ENCODE measurements around the gene EPS15. TPM values are rescaled to one million over a fixed set of nuclear protein-coding genes. Genes with fewer than 3 reads are reported as not detected.
"Not testable (repeated sequence)": the region's sequence is repeated elsewhere in the genome, so short reads cannot be mapped to it uniquely, and the experiment has no call there.

Gene EPS15
- total RNA-seq, 1 donor from 2014 or later, result 44.6 TPM

- TF ChIP-seq, protein P1, sequence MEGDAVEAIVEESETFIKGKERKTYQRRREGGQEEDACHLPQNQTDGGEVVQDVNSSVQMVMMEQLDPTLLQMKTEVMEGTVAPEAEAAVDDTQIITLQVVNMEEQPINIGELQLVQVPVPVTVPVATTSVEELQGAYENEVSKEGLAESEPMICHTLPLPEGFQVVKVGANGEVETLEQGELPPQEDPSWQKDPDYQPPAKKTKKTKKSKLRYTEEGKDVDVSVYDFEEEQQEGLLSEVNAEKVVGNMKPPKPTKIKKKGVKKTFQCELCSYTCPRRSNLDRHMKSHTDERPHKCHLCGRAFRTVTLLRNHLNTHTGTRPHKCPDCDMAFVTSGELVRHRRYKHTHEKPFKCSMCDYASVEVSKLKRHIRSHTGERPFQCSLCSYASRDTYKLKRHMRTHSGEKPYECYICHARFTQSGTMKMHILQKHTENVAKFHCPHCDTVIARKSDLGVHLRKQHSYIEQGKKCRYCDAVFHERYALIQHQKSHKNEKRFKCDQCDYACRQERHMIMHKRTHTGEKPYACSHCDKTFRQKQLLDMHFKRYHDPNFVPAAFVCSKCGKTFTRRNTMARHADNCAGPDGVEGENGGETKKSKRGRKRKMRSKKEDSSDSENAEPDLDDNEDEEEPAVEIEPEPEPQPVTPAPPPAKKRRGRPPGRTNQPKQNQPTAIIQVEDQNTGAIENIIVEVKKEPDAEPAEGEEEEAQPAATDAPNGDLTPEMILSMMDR (IDR thresholded peaks at IDR 0.05), result no peak
- no peaks in the 10 kb centered on the region for H3K36me3 ChIP-seq
- no peaks in the 10 kb centered on the region for H3K27me3 ChIP-seq
- H3K4me1 ChIP-seq, result no peaks in the 10 kb centered on the region
- intact Hi-C loops (cut with DNase I), result no loop called here
- H3K4me3 ChIP-seq, result no peak overlapping the region
- H3K27ac ChIP-seq, result no peak overlapping the region
- H3K9me3 ChIP-seq, result no peaks in the 10 kb centered on the region
- DNase-seq (ENCODE audit: low spot score in 2 of 2), result no peak
These were observed 13.8 kb upstream of the EPS15 start for GRCh38 chr1:51532853-51533252.

- H3K4me1 ChIP-seq; H3K27ac ChIP-seq; H3K4me3 ChIP-seq; H3K9me3 ChIP-seq; H3K36me3 ChIP-seq; DNase-seq (ENCODE audit: low spot score in 2 of 2); intact Hi-C loops (cut with DNase I); H3K27me3 ChIP-seq: not testable (repeated sequence)
These were observed 11.4 kb upstream of the EPS15 start for GRCh38 chr1:51530447-51530846.

- Histone ChIP-seq H3K9me3 (no peaks in the 10 kb centered on the region), H3K27me3 (no peaks in the 10 kb centered on the region), H3K27ac (no peak overlapping the region), H3K4me3 (no peak overlapping the region), H3K4me1 (no peaks in the 10 kb centered on the region), H3K36me3 (no peaks in the 10 kb centered on the region)
- no peak for DNase-seq (ENCODE audit: low spot score in 2 of 2)
- intact Hi-C loops (cut with DNase I), result no loop called here
- TF ChIP-seq, protein P1 (IDR thresholded peaks at IDR 0.05), result no peak
These were observed 8.1 kb upstream of the EPS15 start for GRCh38 chr1:51527144-51527543.

- no peak overlapping the region for H3K4me3 ChIP-seq
- intact Hi-C loops (cut with DNase I), result no loop called here
- H3K9me3 ChIP-seq, result no peaks in the 10 kb centered on the region
- TF ChIP-seq, protein P1 (IDR thresholded peaks at IDR 0.05), result no peak
- no peaks in the 10 kb centered on the region for H3K4me1 ChIP-seq
- no peak for DNase-seq (ENCODE audit: low spot score in 2 of 2)
- H3K36me3 ChIP-seq, result no peaks in the 10 kb centered on the region
- no peaks in the 10 kb centered on the region for H3K27me3 ChIP-seq
- H3K27ac ChIP-seq, result no peak overlapping the region
These were observed 7.2 kb upstream of the EPS15 start for GRCh38 chr1:51526248-51526647.

- TF ChIP-seq, protein P1 (IDR thresholded peaks at IDR 0.05), result no peak
- Histone ChIP-seq H3K27me3 (no peaks in the 10 kb centered on the region), H3K27ac (no peak overlapping the region), H3K36me3 (no peaks in the 10 kb centered on the region), H3K4me3 (no peak overlapping the region), H3K9me3 (no peaks in the 10 kb centered on the region), H3K4me1 (no peaks in the 10 kb centered on the region)
- DNase-seq (ENCODE audit: low spot score in 2 of 2), result no peak
- intact Hi-C loops (cut with DNase I), result no loop called here
These were observed 6.2 kb upstream of the EPS15 start for GRCh38 chr1:51525295-51525694.

DNA sequence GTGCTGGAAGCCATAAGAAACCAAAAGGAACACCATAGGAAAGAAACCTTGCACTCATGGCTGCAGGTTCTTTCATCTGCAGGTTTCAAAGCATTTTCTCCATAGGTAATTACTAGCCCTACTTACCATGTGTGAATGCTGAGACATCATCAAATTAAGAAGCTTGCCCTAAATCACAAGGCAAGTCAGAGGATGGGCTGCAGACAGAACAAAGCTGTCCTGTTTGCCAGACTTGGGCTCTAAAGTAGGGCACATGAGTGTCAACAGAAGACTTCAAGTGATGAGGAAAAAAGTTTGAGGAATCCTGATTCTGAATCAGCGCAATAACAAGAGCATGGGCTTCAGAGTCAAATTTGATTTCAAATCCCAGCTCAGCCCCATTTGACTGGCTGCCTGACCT lies 5.8 kb upstream of the EPS15 start:
- TF ChIP-seq, protein P1 (IDR thresholded peaks at IDR 0.05), result no peak
- no peak for DNase-seq (ENCODE audit: low spot score in 2 of 2)
- intact Hi-C loops (cut with DNase I), result no loop called here

More for the DNA sequence above, 5.8 kb upstream of the EPS15 start:
- Histone ChIP-seq H3K27ac (no peak overlapping the region), H3K4me3 (no peak overlapping the region), H3K36me3 (no peaks in the 10 kb centered on the region), H3K4me1 (no peaks in the 10 kb centered on the region), H3K9me3 (no peaks in the 10 kb centered on the region), H3K27me3 (no peaks in the 10 kb centered on the region)
